Embryonic facial prominence (tissue), 1 donor: ENCODE data around the gene JMJD6.
"Not testable (repeated sequence)": the region's sequence is repeated elsewhere in the genome, so short reads cannot be mapped to it uniquely, and the experiment has no call there.

Source experiments
- DNase-seq: peaks from one replicate; pipeline ENCODE4 v3.0.0-alpha.2; 2016; ENCODE audit errors: extremely low spot score

Gene JMJD6

GRCh38 chr17:76726231-76726775 is at the start of gene JMJD6:
JMJD6 (minus strand) TSS chr17:76726606; CDS start chr17:76726475, 131 bp downstream.
- peak; percentile 93 for DNase-seq

- no peak for DNase-seq
Measured at GRCh38 chr17:76775021-76775600, 48.7 kb upstream of the JMJD6 start.

- no peak for DNase-seq
Measured at GRCh38 chr17:76772842-76773525, 46.6 kb upstream of the JMJD6 start.

GRCh38 chr17:76758570-76758969 is 32.2 kb upstream of the JMJD6 start:
- DNase-seq: no peak

- no peak for DNase-seq
Measured at GRCh38 chr17:76757256-76757655, 30.9 kb upstream of the JMJD6 start.

- DNase-seq: no peak
Measured at GRCh38 chr17:76755285-76755684, 28.9 kb upstream of the JMJD6 start.

- DNase-seq: no peak
Measured at GRCh38 chr17:76753061-76753961, 26.9 kb upstream of the JMJD6 start.

- no peak for DNase-seq
Measured at GRCh38 chr17:76752006-76752405, 25.6 kb upstream of the JMJD6 start.

- DNase-seq: no peak
Measured at GRCh38 chr17:76751416-76751993, 25.1 kb upstream of the JMJD6 start.

GRCh38 chr17:76748657-76749056 is 22.3 kb upstream of the JMJD6 start:
- DNase-seq: no peak

- no peak for DNase-seq
Measured at GRCh38 chr17:76747716-76748363, 21.4 kb upstream of the JMJD6 start.

- not testable (repeated sequence) for DNase-seq
Measured at GRCh38 chr17:76745785-76746184, 19.4 kb upstream of the JMJD6 start.

- DNase-seq: no peak
Measured at GRCh38 chr17:76744747-76745146, 18.3 kb upstream of the JMJD6 start.

- DNase-seq: no peak
Measured at GRCh38 chr17:76742958-76743357, 16.6 kb upstream of the JMJD6 start.

GRCh38 chr17:76740329-76741118 is 14.1 kb upstream of the JMJD6 start:
- DNase-seq: no peak

GRCh38 chr17:76739568-76740115 is 13.2 kb upstream of the JMJD6 start:
- not testable (repeated sequence) for DNase-seq

- no peak for DNase-seq
Measured at GRCh38 chr17:76738468-76738850, 12.1 kb upstream of the JMJD6 start.

- DNase-seq: peak; percentile 77
Measured at GRCh38 chr17:76737676-76738467, 11.5 kb upstream of the JMJD6 start, which contains the start of gene MFSD11. MFSD11 (plus strand) TSS chr17:76738119; CDS start chr17:76738353, 234 bp downstream.

GRCh38 chr17:76737082-76737675 is 10.8 kb upstream of the JMJD6 start, which contains the start of gene SRSF2:
SRSF2 (minus strand) TSS chr17:76737331; CDS start chr17:76737160, 171 bp downstream.
- peak; percentile 99 for DNase-seq
